HepG2 (cell line): ENCODE results near the gene TRNT1.

Source experiments
- ATF7 ChIP-seq, 2 experiments: fragments of 450-650 bp in 1 of 2; sonication (generic) in 1 of 2; formaldehyde crosslinking in 1 of 2; IDR thresholded peaks; 2 replicates each; pipeline versions ENCODE4 v1.4.0 to v1.6.1; 2016 to 2020; ENCODE audit warnings: antibody characterized with exemption in 1 of 2, mild to moderate bottlenecking in 1 of 2, missing genetic modification reagents in 1 of 2
- CEBPZ ChIP-seq: IDR thresholded peaks from 2 replicates; pipeline ENCODE4 v1.6.1; 2012; ENCODE audit warnings: low read length, improper control_type of control experiment
- HMG20A ChIP-seq: IDR thresholded peaks from 2 replicates; pipeline ENCODE4 v1.6.1; 2016; ENCODE audit warnings: borderline replicate concordance
- HOXA9 ChIP-seq: sonication (generic); formaldehyde crosslinking; IDR thresholded peaks from 2 replicates; pipeline ENCODE4 v1.8.1; 2022; ENCODE audit warnings: missing genetic modification reagents, mild to moderate bottlenecking, moderate library complexity, borderline replicate concordance
- PRDM10 ChIP-seq: sonication (generic); formaldehyde crosslinking; IDR thresholded peaks from 2 replicates; pipeline ENCODE4 v1.4.0; 2020; ENCODE audit warnings: low read depth, missing genetic modification reagents
- ZBTB21 ChIP-seq: sonication (generic); formaldehyde crosslinking; IDR thresholded peaks from 2 replicates; pipeline ENCODE4 v1.4.0; 2020; ENCODE audit warnings: missing genetic modification reagents
- ZMYM2 ChIP-seq: sonication (generic); formaldehyde crosslinking; IDR thresholded peaks from 2 replicates; pipeline ENCODE4 v1.8.0; 2022; ENCODE audit warnings: mild to moderate bottlenecking, missing genetic modification reagents
- ZNF205 ChIP-seq: IDR thresholded peaks from 2 replicates; pipeline ENCODE4 v1.6.1; 2018; ENCODE audit warnings: missing biosample characterization, missing genetic modification reagents
- ZNF574 ChIP-seq: sonication (generic); formaldehyde crosslinking; IDR thresholded peaks from 2 replicates; pipeline ENCODE4 v1.4.0; 2020; ENCODE audit warnings: missing genetic modification reagents

GRCh38 chr3:3133500-3133899 is 6.8 kb downstream of the TRNT1 start:
- TF ChIP-seq HOXA9 (CRISPR knock-in tag) (no peak), HMG20A (CRISPR knock-in tag) (no peak), ZNF574 (CRISPR knock-in tag) (no peak), PRDM10 (CRISPR knock-in tag) (no peak), ATF7 (IDR thresholded peaks at IDR 0.05) (no peak), ATF7 (CRISPR knock-in tag; IDR thresholded peaks at IDR 0.05) (no peak), ZMYM2 (CRISPR knock-in tag) (no peak), CEBPZ (no peak), ZBTB21 (CRISPR knock-in tag) (no peak), ZNF205 (no peak)
